ENCODE results near the gene CCNA2. TPM values are rescaled to one million over a fixed set of nuclear protein-coding genes. Genes with fewer than 3 reads are reported as not detected.

The CCNA2 gene
- 38.5 and 42.5 TPM in 2 replicates for polyA plus RNA-seq (2013)

GRCh38 chr4:121823505-121824170 lies at the start of gene CCNA2:
CCNA2 (minus strand) TSS chr4:121823883; CDS start chr4:121823628, 255 bp downstream.
- peak within 1 kb of the TSS; percentile 100 for H3K4me3 ChIP-seq (ENCODE audit: low read depth, low read length)
- H4K12ac ChIP-seq (ENCODE audit: low read depth, low read length) = peak within 1 kb of the TSS; percentile 81
- H2BK120ac ChIP-seq (ENCODE audit: insufficient read depth, low read length, poor library complexity) = no peak within 1 kb of the TSS
- no CpG with 5 or more reads among the region's 63 CpGs for WGBS (ENCODE audit: extremely low coverage, insufficient coverage, insufficient read length)
- peak within 1 kb of the TSS; percentile 73 for H3K18ac ChIP-seq (ENCODE audit: low read length)
- peaks cover 9% of the 10 kb centered on the region for H3K79me1 ChIP-seq (ENCODE audit: low read length)
- DNase-seq = peak; percentile 96 to 98
- no peaks in the 10 kb centered on the region for H3K9me3 ChIP-seq (ENCODE audit: insufficient read depth, low read depth, low read length)
- H3K27me3 ChIP-seq (ENCODE audit: insufficient read depth, low read length) = no peaks in the 10 kb centered on the region
- peak within 1 kb of the TSS; percentile 89 for H3K9ac ChIP-seq (ENCODE audit: low read length)
- H3K14ac ChIP-seq (ENCODE audit: low read length) = peak within 1 kb of the TSS; percentile 57
- peak within 1 kb of the TSS; percentile 60 for H3K27ac ChIP-seq (ENCODE audit: low read depth, low read length)
- peak within 1 kb of the TSS; percentile 64 for H2BK5ac ChIP-seq (ENCODE audit: low read depth, low read length, poor library complexity)
- H3K23ac ChIP-seq (ENCODE audit: low read length) = no peak within 1 kb of the TSS
- H3K36me3 ChIP-seq (ENCODE audit: control insufficient read depth in 1 of 2, insufficient read depth in 2 of 2, low read length in 2 of 2) = peaks cover 0 to 6% of the 10 kb centered on the region in 2 experiments
- H4K8ac ChIP-seq (ENCODE audit: low read depth, low read length) = peak within 1 kb of the TSS; percentile 83
- H2AK5ac ChIP-seq (ENCODE audit: low read length) = no peak within 1 kb of the TSS
- peak within 1 kb of the TSS; percentile 16 for H3K4ac ChIP-seq (ENCODE audit: low read depth, low read length)
- H3K4me2 ChIP-seq (ENCODE audit: low read length) = peak within 1 kb of the TSS; percentile 98
- H2BK12ac ChIP-seq (ENCODE audit: low read length) = no peak within 1 kb of the TSS
- H3K4me1 ChIP-seq (ENCODE audit: control insufficient read depth in 1 of 2, insufficient read depth in 2 of 2, low read length in 2 of 2) = peaks cover 2% of the 10 kb centered on the region in 2 experiments
- peaks cover 11% of the 10 kb centered on the region for H3K79me2 ChIP-seq (ENCODE audit: control insufficient read depth, insufficient read depth, low read length, poor library complexity)
- H2AFZ ChIP-seq (ENCODE audit: insufficient read depth, low read length, poor library complexity) = peak within 1 kb of the TSS; percentile 92
- peak within 1 kb of the TSS; percentile 9 for H4K91ac ChIP-seq (ENCODE audit: low read depth, low read length)

DNA sequence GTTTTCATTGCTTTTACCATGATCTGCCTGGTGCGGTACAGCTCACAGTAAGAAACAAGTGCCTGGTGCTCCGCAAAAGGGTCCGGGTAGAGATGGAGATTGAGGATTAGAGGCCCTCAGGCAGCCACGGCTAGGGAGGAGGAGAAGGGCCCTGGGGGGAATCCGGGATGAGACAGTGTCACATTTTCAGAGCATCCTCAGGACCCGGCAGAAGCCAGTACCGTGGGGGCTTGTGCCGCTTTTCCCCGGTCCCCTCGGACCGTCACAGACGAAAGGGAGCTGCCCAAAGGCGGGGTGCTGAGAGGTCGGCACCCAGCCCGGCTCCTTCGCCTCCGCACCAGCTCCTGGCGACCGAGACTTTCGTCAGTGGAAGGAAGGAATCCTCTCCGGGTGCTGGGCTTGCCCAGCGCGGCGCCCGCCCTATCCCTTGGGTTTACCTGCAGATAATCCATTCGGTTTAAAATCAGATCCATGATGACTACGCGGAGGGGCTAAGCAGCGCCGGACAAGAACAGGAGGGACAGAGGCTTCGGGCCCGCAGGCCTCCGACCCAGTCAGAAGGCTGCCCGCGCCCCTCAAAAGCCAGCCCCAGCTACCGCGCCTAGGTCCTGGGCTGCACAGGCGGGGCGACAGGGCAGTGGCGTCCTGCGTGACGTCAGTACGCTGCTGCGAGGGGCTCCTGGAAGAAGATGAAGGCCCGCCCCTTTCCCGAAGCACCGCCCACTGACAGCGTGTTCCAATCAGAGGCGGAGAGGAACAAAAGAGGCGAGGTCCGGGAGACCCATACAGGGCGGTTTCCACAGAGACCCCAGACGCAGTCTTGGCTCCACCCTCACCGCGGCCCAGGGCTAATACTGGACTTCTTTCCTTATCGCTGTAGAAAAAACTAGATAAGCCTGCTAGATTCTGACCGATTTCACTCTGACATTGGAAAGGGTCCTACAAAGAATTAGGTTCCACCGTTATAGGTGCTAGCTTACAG lies 46.4 kb upstream of the CCNA2 start, which contains the start of gene BBS7:
Gene BBS7 (minus strand): TSS at position 634 of the 982 bp plus-strand sequence. CDS start 161 bp downstream, at position 473.
- Histone ChIP-seq H2BK12ac (ENCODE audit: low read length) (no peak within 1 kb of the TSS), H3K4me2 (ENCODE audit: low read length) (peak within 1 kb of the TSS; percentile 95), H3K18ac (ENCODE audit: low read length) (peak within 1 kb of the TSS; percentile 57), H3K27me3 (ENCODE audit: insufficient read depth, low read length) (no peaks in the 10 kb centered on the region), H3K27ac (ENCODE audit: low read depth, low read length) (no peak within 1 kb of the TSS), H3K4me1 (ENCODE audit: control insufficient read depth in 1 of 2, insufficient read depth in 2 of 2, low read length in 2 of 2) (peaks cover 2 to 4% of the 10 kb centered on the region in 2 experiments), H2AFZ (ENCODE audit: insufficient read depth, low read length, poor library complexity) (peak within 1 kb of the TSS; percentile 80), H2BK120ac (ENCODE audit: insufficient read depth, low read length, poor library complexity) (no peak within 1 kb of the TSS), H3K79me1 (ENCODE audit: low read length) (peaks cover 3% of the 10 kb centered on the region), H4K91ac (ENCODE audit: low read depth, low read length) (peak within 1 kb of the TSS; percentile 16), H3K14ac (ENCODE audit: low read length) (peak within 1 kb of the TSS; percentile 79), H3K4me3 (ENCODE audit: low read depth, low read length) (peak within 1 kb of the TSS; percentile 71), H3K9ac (ENCODE audit: low read length) (peak within 1 kb of the TSS; percentile 60), H4K8ac (ENCODE audit: low read depth, low read length) (peak within 1 kb of the TSS; percentile 90), H2BK5ac (ENCODE audit: low read depth, low read length, poor library complexity) (peak within 1 kb of the TSS; percentile 26), H3K4ac (ENCODE audit: low read depth, low read length) (no peak within 1 kb of the TSS), H3K79me2 (ENCODE audit: control insufficient read depth, insufficient read depth, low read length, poor library complexity) (no peaks in the 10 kb centered on the region), H3K23ac (ENCODE audit: low read length) (no peak within 1 kb of the TSS), H3K9me3 (ENCODE audit: insufficient read depth, low read depth, low read length) (no peaks in the 10 kb centered on the region), H3K36me3 (ENCODE audit: control insufficient read depth in 1 of 2, insufficient read depth in 2 of 2, low read length in 2 of 2) (peaks cover 0 to 3% of the 10 kb centered on the region in 2 experiments), H2AK5ac (ENCODE audit: low read length) (no peak within 1 kb of the TSS), H4K12ac (ENCODE audit: low read depth, low read length) (peak within 1 kb of the TSS; percentile 79)
- WGBS (ENCODE audit: extremely low coverage, insufficient coverage, insufficient read length) = no CpG with 5 or more reads among the region's 58 CpGs
- peak; percentile 95 for DNase-seq

GRCh38 chr4:121863799-121864198 lies 40.1 kb upstream of the CCNA2 start:
- no peaks in the 10 kb centered on the region for H3K79me2 ChIP-seq (ENCODE audit: control insufficient read depth, insufficient read depth, low read length, poor library complexity)
- H3K27me3 ChIP-seq (ENCODE audit: insufficient read depth, low read length) = no peaks in the 10 kb centered on the region
- H3K9ac ChIP-seq (ENCODE audit: low read length) = no peak overlapping the region
- H2BK120ac ChIP-seq (ENCODE audit: insufficient read depth, low read length, poor library complexity) = no peak overlapping the region
- H4K8ac ChIP-seq (ENCODE audit: low read depth, low read length) = no peak overlapping the region
- H3K36me3 ChIP-seq (ENCODE audit: control insufficient read depth in 1 of 2, insufficient read depth in 2 of 2, low read length in 2 of 2) = peaks cover 0 to 3% of the 10 kb centered on the region in 2 experiments
- H3K9me3 ChIP-seq (ENCODE audit: insufficient read depth, low read depth, low read length) = no peaks in the 10 kb centered on the region
- no peaks in the 10 kb centered on the region for H3K4me1 ChIP-seq (ENCODE audit: control insufficient read depth in 1 of 2, insufficient read depth in 2 of 2, low read length in 2 of 2)
- H2BK12ac ChIP-seq (ENCODE audit: low read length) = no peak overlapping the region
- no peak overlapping the region for H3K4me3 ChIP-seq (ENCODE audit: low read depth, low read length)
- no peak overlapping the region for H2BK5ac ChIP-seq (ENCODE audit: low read depth, low read length, poor library complexity)
- no peak overlapping the region for H3K23ac ChIP-seq (ENCODE audit: low read length)
- H3K27ac ChIP-seq (ENCODE audit: low read depth, low read length) = no peak overlapping the region
- H3K79me1 ChIP-seq (ENCODE audit: low read length) = no peaks in the 10 kb centered on the region
- no peak overlapping the region for H2AFZ ChIP-seq (ENCODE audit: insufficient read depth, low read length, poor library complexity)
- H4K91ac ChIP-seq (ENCODE audit: low read depth, low read length) = no peak overlapping the region
- DNase-seq = no peak
- no CpG with 5 or more reads among the region's 7 CpGs for WGBS (ENCODE audit: extremely low coverage, insufficient coverage, insufficient read length)
- H3K14ac ChIP-seq (ENCODE audit: low read length) = no peak overlapping the region
- no peak overlapping the region for H3K4ac ChIP-seq (ENCODE audit: low read depth, low read length)
- H3K4me2 ChIP-seq (ENCODE audit: low read length) = no peak overlapping the region
- H2AK5ac ChIP-seq (ENCODE audit: low read length) = no peak overlapping the region
- H4K12ac ChIP-seq (ENCODE audit: low read depth, low read length) = no peak overlapping the region
- no peak overlapping the region for H3K18ac ChIP-seq (ENCODE audit: low read length)

- H2AK5ac ChIP-seq (ENCODE audit: low read length) = no peak overlapping the region
- H3K79me2 ChIP-seq (ENCODE audit: control insufficient read depth, insufficient read depth, low read length, poor library complexity) = no peaks in the 10 kb centered on the region
- no peak overlapping the region for H3K14ac ChIP-seq (ENCODE audit: low read length)
- H2BK5ac ChIP-seq (ENCODE audit: low read depth, low read length, poor library complexity) = no peak overlapping the region
- peaks cover 0 to 5% of the 10 kb centered on the region in 2 experiments for H3K36me3 ChIP-seq (ENCODE audit: control insufficient read depth in 1 of 2, insufficient read depth in 2 of 2, low read length in 2 of 2)
- H3K4me1 ChIP-seq (ENCODE audit: control insufficient read depth in 1 of 2, insufficient read depth in 2 of 2, low read length in 2 of 2) = no peaks in the 10 kb centered on the region
- H3K79me1 ChIP-seq (ENCODE audit: low read length) = no peaks in the 10 kb centered on the region
- H2AFZ ChIP-seq (ENCODE audit: insufficient read depth, low read length, poor library complexity) = no peak overlapping the region
- no peak overlapping the region for H4K12ac ChIP-seq (ENCODE audit: low read depth, low read length)
- H3K27ac ChIP-seq (ENCODE audit: low read depth, low read length) = no peak overlapping the region
- WGBS (ENCODE audit: extremely low coverage, insufficient coverage, insufficient read length) = no CpG with 5 or more reads among the region's 2 CpGs
- no peaks in the 10 kb centered on the region for H3K9me3 ChIP-seq (ENCODE audit: insufficient read depth, low read depth, low read length)
- H4K91ac ChIP-seq (ENCODE audit: low read depth, low read length) = no peak overlapping the region
- H3K4me3 ChIP-seq (ENCODE audit: low read depth, low read length) = no peak overlapping the region
- H3K9ac ChIP-seq (ENCODE audit: low read length) = no peak overlapping the region
- no peak overlapping the region for H3K4me2 ChIP-seq (ENCODE audit: low read length)
- H4K8ac ChIP-seq (ENCODE audit: low read depth, low read length) = no peak overlapping the region
- no peak overlapping the region for H2BK12ac ChIP-seq (ENCODE audit: low read length)
- no peak overlapping the region for H3K4ac ChIP-seq (ENCODE audit: low read depth, low read length)
- H2BK120ac ChIP-seq (ENCODE audit: insufficient read depth, low read length, poor library complexity) = no peak overlapping the region
- no peak overlapping the region for H3K23ac ChIP-seq (ENCODE audit: low read length)
- no peaks in the 10 kb centered on the region for H3K27me3 ChIP-seq (ENCODE audit: insufficient read depth, low read length)
- no peak for DNase-seq
- no peak overlapping the region for H3K18ac ChIP-seq (ENCODE audit: low read length)
Observed at GRCh38 chr4:121861426-121861825, 37.7 kb upstream of the CCNA2 start.

All from trophoblast cell (in vitro differentiated cells and primary cell).